K562 (cell line): ENCODE measurements around the gene ZNF213. TPM values are rescaled to one million over a fixed set of nuclear protein-coding genes. Genes with fewer than 3 reads are reported as not detected.
A peak's percentile ranks its signal among the peaks of the same experiment; 100 is the strongest.

Experiments
- CCNT2 ChIP-seq: IDR thresholded peaks from 2 replicates; pipeline ENCODE4 v1.6.1; 2011; ENCODE audit warnings: borderline replicate concordance, low read depth, mild to moderate bottlenecking, moderate library complexity, mixed read lengths, low read length; ENCODE audit not compliant: insufficient read length; ENCODE audit errors: extremely low read depth
- DACH1 ChIP-seq: fragments of 450-650 bp; IDR thresholded peaks from 2 replicates; pipeline ENCODE4 v1.6.1; 2018; ENCODE audit not compliant: partially characterized antibody
- ELF1 ChIP-seq: fragments of 200-800 bp; sonication (Bioruptor generic); IDR thresholded peaks from 2 replicates; pipeline ENCODE4 v1.6.1; 2016; ENCODE audit warnings: missing genetic modification characterization, missing compliant biosample characterization
- ELF4 ChIP-seq: fragments of 450-650 bp; formaldehyde crosslinking; IDR thresholded peaks from 2 replicates; pipeline ENCODE4 v1.4.0; 2022; ENCODE audit warnings: missing genetic modification characterization
- FOXK1 ChIP-seq: sonication (generic); formaldehyde crosslinking; IDR thresholded peaks from 2 replicates; pipeline ENCODE4 v1.8.0; 2022; ENCODE audit warnings: missing genetic modification reagents, mild to moderate bottlenecking, borderline replicate concordance
- JUND ChIP-seq, 2 experiments: IDR thresholded peaks; 2 replicates in 1 of 2; 3 replicates in 1 of 2; pipeline ENCODE4 v1.6.1; 2011; ENCODE audit warnings: borderline replicate concordance in 2 of 2, low read depth in 2 of 2, low read length in 2 of 2, improper control_type of control experiment in 1 of 2, missing biosample characterization in 1 of 2, missing genetic modification characterization in 1 of 2, missing genetic modification reagents in 1 of 2
- MAZ ChIP-seq, 2 experiments: fragments of 450-650 bp in 1 of 2; sonication (generic) in 1 of 2; formaldehyde crosslinking; IDR thresholded peaks in 1 of 2; conservative IDR thresholded peaks in 1 of 2; 2 replicates each; pipeline versions ENCODE4 v1.4.0 to v1.5.0; 2020; ENCODE audit warnings: mild to moderate bottlenecking in 1 of 2, missing genetic modification reagents in 1 of 2
- PHF8 ChIP-seq: fragments of 200-600 bp; sonication (generic); IDR thresholded peaks from 2 replicates; pipeline ENCODE4 v1.6.1; 2012; ENCODE audit warnings: mixed run types, mild to moderate bottlenecking, inconsistent platforms, low read length, moderate library complexity, borderline replicate concordance
- RBFOX2 ChIP-seq: fragments of 200-400 bp; formaldehyde crosslinking; IDR thresholded peaks from 2 replicates; pipeline ENCODE4 v1.6.1; 2017; ENCODE audit warnings: low read depth, mild to moderate bottlenecking, low read length, moderate library complexity
- SETDB1 ChIP-seq: IDR thresholded peaks from one replicate; pipeline ENCODE4 v1.6.1; 2012; ENCODE audit warnings: low read length, control low read depth, inconsistent platforms
- SIN3A ChIP-seq, 2 experiments: fragments of 150-350 bp in 1 of 2; IDR thresholded peaks; 2 replicates each; pipeline ENCODE4 v1.6.1; 2011 to 2016; ENCODE audit warnings: borderline replicate concordance in 2 of 2, low read depth in 2 of 2, low read length in 2 of 2, mild to moderate bottlenecking in 2 of 2, moderate library complexity in 2 of 2; ENCODE audit not compliant: control insufficient read depth in 1 of 2
- polyA plus RNA-seq, 8 experiments: library from polyadenylated mRNA; depleted of rRNA in 4 of 8; stranded (reverse) in 5 of 8; unstranded in 3 of 8; fragments of >200 nt; fragmentation: Nextera tagmentation in 2 of 8; fragmentation: Illumina TruSeq in 1 of 8; extraction: Ambion mirVana in 2 of 8; extraction: Trizol in 1 of 8; gene quantifications; 2 replicates each; pipeline versions ENCODE4 v1.2.1 to v1.2.3, GENCODE V29; 2011 to 2014; ENCODE audit warnings: inconsistent platforms in 1 of 8, missing spikeins in 1 of 8
- total RNA-seq, 7 experiments: library from RNA; depleted of rRNA in 6 of 7; stranded (reverse); fragments of >200 nt in 6 of 7; fragmentation: Illumina TruSeq in 2 of 7; extraction: Trizol in 2 of 7; gene quantifications; 2 replicates each; pipeline versions ENCODE4 v1.2.1 to v1.2.3, GENCODE V29; 2011 to 2021; ENCODE audit warnings: low replicate concordance in 1 of 7
- TF ChIP-seq, protein P1 (sequence below), 2 experiments: fragments of 450-650 bp; IDR thresholded peaks; 2 replicates each; pipeline ENCODE4 v1.6.1; 2016
- TF ChIP-seq, protein P2 (sequence below): fragments of 450-650 bp; IDR thresholded peaks from 2 replicates; pipeline ENCODE4 v1.7.1; 2018; ENCODE audit warnings: mild to moderate bottlenecking, low read depth; ENCODE audit not compliant: partially characterized antibody
- TF ChIP-seq, protein P3 (sequence below): fragments of 250-450 bp; sonication (Bioruptor Pico); IDR thresholded peaks from 2 replicates; pipeline ENCODE4 v1.5.0; 2021
- TF ChIP-seq, protein P4 (sequence below): fragments of 450-650 bp; IDR thresholded peaks from 2 replicates; pipeline ENCODE4 v1.6.1; 2016; ENCODE audit warnings: borderline replicate concordance

ZNF213 gene
- total and polyA plus RNA-seq, 9 of the 15 experiments (the other 6 are each of a cell fraction or from before 2014, with no cell fraction given): 0.49 to 10.0 (median 1.8) TPM

DNA sequence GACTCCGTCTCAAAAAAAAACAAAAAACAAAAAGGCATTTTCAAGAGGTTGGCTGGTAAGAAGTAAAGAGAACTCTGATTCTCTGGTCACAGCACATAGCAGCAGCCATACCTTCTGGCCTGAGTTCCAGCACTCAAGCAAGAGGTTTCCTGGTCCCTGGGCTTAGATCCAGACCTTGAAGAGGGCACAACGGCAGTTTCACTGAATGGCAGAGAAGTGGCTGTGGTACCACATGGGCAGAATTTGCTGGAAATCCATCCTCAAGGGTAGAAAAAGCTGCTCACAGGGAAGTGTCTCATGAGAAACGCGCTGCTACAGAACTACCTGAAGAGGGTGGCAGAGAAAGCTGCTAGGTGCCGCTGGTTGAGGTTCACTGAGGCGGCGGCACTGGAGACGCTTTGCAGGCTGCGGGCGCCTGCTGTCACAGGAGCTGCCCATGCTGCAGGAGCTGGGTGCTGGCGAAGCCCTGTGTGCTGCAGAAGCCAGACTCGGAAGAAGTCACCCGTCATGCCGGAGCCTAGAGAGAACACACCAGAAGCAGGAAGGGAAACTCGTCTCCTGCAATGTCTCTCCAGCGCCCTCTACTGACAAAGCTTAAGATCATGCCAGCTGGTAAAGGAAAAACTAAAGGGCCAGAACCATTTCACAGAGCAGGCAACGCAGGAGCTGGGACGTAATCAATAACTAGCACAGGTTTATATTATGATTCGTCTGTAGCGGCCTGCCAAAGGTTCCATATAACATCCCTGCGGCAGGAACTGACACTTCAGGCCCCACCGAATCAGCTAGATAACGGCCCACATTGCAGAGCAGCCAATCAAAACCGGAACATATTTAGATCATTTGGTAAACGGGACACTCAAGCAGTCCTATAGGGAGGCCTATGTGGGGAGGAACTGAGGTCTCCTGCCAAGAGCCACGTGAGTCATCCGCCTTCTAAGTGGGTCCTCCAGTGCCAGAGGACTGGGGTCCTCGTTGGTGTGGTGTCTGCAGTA is 5.4 kb upstream of the ZNF213 start (continued):
- 0 out of 2 replicates have a peak, but pooled peaks have one; percentile 27 for TF ChIP-seq ELF4 (CRISPR knock-in tag)
- TF ChIP-seq DACH1: peak; percentile 53
- TF ChIP-seq, protein P1, sequence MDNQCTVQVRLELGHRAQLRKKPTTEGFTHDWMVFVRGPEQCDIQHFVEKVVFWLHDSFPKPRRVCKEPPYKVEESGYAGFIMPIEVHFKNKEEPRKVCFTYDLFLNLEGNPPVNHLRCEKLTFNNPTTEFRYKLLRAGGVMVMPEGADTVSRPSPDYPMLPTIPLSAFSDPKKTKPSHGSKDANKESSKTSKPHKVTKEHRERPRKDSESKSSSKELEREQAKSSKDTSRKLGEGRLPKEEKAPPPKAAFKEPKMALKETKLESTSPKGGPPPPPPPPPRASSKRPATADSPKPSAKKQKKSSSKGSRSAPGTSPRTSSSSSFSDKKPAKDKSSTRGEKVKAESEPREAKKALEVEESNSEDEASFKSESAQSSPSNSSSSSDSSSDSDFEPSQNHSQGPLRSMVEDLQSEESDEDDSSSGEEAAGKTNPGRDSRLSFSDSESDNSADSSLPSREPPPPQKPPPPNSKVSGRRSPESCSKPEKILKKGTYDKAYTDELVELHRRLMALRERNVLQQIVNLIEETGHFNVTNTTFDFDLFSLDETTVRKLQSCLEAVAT (IDR thresholded peaks at IDR 0.05): no peak
- peak; percentile 55; the same call in 1 of the 2 replicates for TF ChIP-seq JUND (IDR thresholded peaks at IDR 0.05; ENCODE audit: borderline replicate concordance, low read depth, low read length)
- no peak; the same call in 2 of the 3 replicates for TF ChIP-seq JUND (tag; IDR thresholded peaks at IDR 0.05; ENCODE audit: borderline replicate concordance, low read depth, low read length)
- TF ChIP-seq MAZ (CRISPR knock-in tag; conservative IDR thresholded peaks at IDR 0.05 in 1 of 2, IDR thresholded peaks at IDR 0.05 in 1 of 2): peak; percentile 42 to 49; a peak in 1 of 4 replicates
- TF ChIP-seq RBFOX2: peak; percentile 53
- TF ChIP-seq PHF8: peak; percentile 25; the same call in 1 of the 2 replicates
- TF ChIP-seq, protein P2, sequence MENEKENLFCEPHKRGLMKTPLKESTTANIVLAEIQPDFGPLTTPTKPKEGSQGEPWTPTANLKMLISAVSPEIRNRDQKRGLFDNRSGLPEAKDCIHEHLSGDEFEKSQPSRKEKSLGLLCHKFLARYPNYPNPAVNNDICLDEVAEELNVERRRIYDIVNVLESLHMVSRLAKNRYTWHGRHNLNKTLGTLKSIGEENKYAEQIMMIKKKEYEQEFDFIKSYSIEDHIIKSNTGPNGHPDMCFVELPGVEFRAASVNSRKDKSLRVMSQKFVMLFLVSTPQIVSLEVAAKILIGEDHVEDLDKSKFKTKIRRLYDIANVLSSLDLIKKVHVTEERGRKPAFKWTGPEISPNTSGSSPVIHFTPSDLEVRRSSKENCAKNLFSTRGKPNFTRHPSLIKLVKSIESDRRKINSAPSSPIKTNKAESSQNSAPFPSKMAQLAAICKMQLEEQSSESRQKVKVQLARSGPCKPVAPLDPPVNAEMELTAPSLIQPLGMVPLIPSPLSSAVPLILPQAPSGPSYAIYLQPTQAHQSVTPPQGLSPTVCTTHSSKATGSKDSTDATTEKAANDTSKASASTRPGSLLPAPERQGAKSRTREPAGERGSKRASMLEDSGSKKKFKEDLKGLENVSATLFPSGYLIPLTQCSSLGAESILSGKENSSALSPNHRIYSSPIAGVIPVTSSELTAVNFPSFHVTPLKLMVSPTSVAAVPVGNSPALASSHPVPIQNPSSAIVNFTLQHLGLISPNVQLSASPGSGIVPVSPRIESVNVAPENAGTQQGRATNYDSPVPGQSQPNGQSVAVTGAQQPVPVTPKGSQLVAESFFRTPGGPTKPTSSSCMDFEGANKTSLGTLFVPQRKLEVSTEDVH: peak; percentile 69
- peak; percentile 76 for TF ChIP-seq ELF1 (tag)
- TF ChIP-seq, protein P3, sequence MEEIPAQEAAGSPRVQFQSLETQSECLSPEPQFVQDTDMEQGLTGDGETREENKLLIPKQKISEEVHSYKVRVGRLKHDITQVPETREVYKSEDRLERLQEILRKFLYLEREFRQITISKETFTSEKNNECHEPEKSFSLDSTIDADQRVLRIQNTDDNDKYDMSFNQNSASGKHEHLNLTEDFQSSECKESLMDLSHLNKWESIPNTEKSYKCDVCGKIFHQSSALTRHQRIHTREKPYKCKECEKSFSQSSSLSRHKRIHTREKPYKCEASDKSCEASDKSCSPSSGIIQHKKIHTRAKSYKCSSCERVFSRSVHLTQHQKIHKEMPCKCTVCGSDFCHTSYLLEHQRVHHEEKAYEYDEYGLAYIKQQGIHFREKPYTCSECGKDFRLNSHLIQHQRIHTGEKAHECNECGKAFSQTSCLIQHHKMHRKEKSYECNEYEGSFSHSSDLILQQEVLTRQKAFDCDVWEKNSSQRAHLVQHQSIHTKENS (CRISPR knock-in tag): 0 out of 2 replicates have a peak, but pooled peaks have one; percentile 47
- peak; percentile 43 for TF ChIP-seq CCNT2
- TF ChIP-seq, protein P4, sequence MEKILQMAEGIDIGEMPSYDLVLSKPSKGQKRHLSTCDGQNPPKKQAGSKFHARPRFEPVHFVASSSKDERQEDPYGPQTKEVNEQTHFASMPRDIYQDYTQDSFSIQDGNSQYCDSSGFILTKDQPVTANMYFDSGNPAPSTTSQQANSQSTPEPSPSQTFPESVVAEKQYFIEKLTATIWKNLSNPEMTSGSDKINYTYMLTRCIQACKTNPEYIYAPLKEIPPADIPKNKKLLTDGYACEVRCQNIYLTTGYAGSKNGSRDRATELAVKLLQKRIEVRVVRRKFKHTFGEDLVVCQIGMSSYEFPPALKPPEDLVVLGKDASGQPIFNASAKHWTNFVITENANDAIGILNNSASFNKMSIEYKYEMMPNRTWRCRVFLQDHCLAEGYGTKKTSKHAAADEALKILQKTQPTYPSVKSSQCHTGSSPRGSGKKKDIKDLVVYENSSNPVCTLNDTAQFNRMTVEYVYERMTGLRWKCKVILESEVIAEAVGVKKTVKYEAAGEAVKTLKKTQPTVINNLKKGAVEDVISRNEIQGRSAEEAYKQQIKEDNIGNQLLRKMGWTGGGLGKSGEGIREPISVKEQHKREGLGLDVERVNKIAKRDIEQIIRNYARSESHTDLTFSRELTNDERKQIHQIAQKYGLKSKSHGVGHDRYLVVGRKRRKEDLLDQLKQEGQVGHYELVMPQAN: no peak
- peak; percentile 29; the same call in 1 of the 2 replicates for TF ChIP-seq FOXK1 (CRISPR knock-in tag)
- peak in 1 of 2 experiments; percentile 58; a peak in 1 of 4 replicates for TF ChIP-seq SIN3A (IDR thresholded peaks at IDR 0.05; ENCODE audit: borderline replicate concordance in 2 of 2, control insufficient read depth in 1 of 2, low read depth in 2 of 2, low read length in 2 of 2)
- TF ChIP-seq SETDB1: no peak
